HG03095 (cell line): ENCODE data around the gene KCNJ16.

Source experiments
- ATAC-seq: cut with Tn5 transposase; IDR thresholded peaks from one replicate; pipeline ENCODE4 v1.9.1; 2021; ENCODE audit warnings: moderate library complexity; ENCODE audit not compliant: unreplicated experiment

The KCNJ16 gene

GRCh38 chr17:70067134-70067533, 7.9 kb upstream of the KCNJ16 start:
- no peak for ATAC-seq

- no peak for ATAC-seq
These were observed 4.6 kb upstream of the KCNJ16 start for GRCh38 chr17:70070305-70071027.

DNA sequence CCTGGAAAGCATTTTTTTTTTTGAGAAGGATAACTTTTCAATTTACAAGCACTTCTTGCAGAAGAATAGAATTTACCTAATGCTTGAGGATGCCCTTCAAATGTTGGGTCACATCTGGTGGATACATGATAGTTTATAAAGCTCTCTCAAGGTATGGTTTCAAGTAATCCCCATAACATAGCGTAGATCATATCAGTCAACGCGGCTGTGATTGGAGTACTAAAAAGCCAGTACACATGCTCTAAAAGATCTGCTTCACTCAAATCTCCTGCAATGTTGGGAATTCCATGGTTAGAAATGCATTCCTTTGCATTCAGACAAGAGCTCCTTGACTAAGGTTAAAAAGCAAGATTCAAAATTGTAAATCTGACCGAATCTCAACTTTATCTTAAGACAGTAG, 3.9 kb upstream of the KCNJ16 start:
- ATAC-seq = no peak

DNA sequence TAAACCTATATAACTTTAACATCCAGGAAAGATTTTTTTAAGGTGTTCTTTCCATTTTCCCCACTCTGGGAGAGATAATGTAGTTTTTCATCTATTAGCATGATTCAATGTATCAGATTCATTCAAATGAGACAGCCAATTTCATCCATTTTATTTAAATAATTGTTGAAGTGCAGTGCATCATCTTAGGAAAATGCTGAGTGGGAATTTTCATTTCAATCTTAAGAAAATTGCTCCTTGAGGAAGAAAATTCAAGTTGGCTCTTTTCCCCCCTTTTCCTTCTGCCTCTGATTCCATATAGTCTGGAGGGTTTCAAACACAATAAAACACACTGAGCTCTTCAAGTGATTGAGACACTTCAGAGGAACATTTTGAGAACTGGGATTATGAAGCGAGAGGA, 3.4 kb upstream of the KCNJ16 start:
- ATAC-seq = no peak

- no peak for ATAC-seq
These were observed 2.3 kb upstream of the KCNJ16 start for GRCh38 chr17:70072546-70073309.

DNA sequence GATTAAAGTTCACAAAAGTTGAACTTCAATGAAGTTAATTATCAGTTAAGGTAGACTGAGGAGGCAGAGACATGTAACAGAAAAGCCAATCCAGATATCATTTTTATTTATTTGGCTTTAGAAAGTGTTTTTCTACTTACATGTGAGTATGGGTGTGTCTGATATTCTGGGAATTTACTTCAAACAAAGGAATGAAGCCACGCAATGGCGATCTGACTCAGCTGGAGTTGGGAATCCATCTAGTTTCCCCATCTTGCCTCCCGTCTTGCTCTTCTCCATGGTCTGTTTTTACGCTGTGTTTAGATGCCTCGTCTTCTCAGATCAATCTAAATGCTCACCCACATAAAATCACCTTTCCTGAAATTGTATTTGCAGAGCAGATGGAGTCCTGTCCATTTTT, 1.7 kb upstream of the KCNJ16 start:
- no peak for ATAC-seq

DNA sequence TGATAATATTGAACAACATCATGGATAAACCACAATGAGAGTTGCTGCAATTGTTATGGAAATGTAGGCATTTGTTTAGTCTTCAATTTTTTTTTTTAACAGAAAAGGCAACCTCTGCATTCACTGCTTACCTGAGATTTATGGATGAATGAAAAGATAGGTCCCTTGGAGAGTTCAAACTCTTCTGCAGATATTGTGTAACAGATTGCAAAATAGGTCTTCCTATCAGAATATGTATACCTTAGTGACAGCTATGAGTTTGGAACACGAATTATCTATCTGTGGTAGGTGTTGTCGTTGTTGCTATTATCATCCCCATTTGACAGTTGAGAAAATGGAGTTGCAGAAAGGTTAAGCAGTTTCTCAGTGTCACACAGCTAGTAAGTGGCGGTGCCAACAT, 1.2 kb upstream of the KCNJ16 start:
- ATAC-seq = no peak

GRCh38 chr17:70074236-70074830, 692 bp upstream of the KCNJ16 start:
- ATAC-seq = no peak

- ATAC-seq = no peak
These were observed 1.2 kb downstream of the KCNJ16 start for GRCh38 chr17:70076189-70076588.

GRCh38 chr17:70076831-70077230, 1.8 kb downstream of the KCNJ16 start:
- no peak for ATAC-seq

DNA sequence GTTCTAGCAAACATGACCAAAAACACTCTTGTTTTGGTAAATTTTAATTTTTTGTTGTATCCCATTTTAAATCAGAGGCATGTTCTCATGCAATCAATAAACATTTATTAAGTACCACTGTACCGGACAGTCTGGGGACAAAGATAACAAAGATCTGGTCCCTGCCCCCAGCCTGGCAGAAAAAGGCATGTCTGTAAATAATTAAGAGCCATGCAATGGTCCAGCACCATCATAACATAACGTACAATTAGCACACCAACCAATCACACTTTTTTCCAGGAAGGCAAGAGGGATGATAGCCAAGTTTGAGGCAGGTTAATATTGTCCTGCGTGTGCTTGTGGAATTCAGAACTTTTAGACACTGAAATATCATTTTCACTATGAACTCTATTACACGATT, 3.5 kb downstream of the KCNJ16 start:
- ATAC-seq = no peak

- ATAC-seq = no peak
These were observed 4.0 kb downstream of the KCNJ16 start for GRCh38 chr17:70078994-70079531.

DNA sequence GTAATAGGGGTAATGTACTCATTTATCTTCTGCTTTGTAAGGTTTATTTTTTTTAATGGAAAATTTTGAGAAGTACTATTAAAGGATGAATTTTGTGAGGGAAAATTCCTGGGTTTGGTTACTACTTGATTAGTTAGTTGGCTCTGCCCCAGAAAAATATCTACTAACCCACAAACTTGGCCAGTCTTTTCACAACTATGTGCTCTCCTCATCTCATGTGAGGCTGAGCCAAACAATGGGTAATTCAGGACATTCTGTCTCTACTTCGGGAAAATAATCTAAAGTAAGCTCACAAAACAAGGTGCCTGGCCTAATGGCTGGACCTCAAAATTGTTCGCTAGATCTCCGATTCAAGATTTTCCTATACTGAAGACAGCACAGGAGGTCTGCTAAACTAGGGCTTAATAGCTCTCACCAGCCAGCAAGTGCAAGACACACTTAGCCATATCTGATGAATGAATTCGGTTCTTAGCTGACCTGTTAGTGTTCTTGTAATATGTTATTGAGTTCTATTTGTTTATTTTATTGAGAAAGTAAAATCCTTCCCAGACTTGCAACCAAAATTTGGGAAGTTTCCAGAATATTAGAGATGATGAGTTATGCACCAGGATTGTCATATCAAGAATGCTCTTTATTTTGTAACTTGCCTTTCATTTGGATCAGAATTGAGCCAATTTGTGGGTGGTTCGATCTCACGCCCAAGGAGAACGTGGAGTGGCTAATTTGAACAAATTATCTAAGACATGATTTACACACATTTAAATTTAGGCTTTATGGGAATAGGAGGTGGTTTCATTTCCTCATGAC, 5.7 kb downstream of the KCNJ16 start:
- no peak for ATAC-seq

DNA sequence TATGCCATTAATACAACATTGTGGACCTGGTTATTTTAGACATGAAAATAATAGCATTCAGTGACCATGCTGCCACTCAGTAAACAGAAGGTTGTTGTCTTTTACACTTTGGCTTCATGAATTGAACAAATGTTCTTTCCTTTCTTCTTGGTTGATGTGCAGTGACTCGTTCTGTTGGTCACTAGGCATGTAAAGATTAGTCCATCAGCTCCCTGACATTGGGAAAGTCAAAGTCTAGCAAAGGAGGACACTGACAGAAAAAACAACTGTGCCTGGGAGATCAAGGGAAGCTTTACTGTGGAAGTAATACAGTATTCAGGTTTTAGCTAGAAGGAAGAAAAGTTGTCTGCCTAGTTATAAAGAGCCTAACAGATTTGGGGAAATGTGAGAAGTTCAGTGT, 6.9 kb downstream of the KCNJ16 start:
- no peak for ATAC-seq

GRCh38 chr17:70084476-70084875, 9.5 kb downstream of the KCNJ16 start:
- no peak for ATAC-seq

- ATAC-seq = no peak
These were observed 11.5 kb downstream of the KCNJ16 start for GRCh38 chr17:70086516-70086915.

- no peak for ATAC-seq
These were observed 14.6 kb downstream of the KCNJ16 start for GRCh38 chr17:70089513-70090148.

DNA sequence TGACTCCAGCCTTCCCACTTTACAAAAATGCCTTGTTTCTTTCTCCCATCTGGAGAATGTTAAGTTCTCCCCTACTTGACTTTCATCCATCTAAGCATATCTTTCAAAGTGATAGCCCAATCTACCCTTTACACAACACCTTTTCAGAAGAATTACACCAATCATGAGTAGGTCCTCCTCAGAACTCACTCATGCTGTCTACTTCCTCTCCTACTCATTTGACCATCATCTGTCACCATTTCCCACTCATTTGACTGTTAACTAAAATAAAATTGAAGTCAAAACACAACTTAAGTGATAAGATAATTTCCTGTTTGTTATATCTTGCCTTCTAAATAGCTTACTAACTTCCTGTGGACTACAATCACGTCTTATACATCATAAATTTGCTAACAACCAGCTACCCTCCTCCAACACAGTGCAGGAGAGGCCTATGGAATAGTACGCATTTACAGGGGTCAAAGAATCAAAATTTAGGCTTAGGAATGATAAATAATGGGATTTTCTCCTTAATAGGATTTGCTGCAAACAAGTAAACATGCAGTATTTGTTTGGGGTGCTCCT, 16.1 kb downstream of the KCNJ16 start:
- no peak for ATAC-seq

DNA sequence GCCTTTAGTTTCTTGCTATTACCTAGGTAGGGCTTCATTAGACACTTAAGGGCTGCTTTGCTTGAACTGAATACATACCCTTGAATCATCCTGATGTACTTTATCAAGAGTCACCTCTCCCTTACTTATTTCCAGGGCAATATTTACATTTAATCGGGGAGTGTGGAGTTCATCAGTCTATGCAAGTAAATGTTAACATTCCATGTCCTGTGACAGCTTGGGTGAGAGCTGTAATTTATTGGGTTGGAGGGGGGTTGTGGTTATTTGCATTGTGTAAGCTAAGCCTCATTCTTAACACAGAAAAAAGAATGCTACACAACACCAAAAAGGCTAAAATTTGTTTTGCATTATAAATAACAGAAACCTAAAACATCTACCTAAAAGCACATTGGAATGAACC, 16.7 kb downstream of the KCNJ16 start:
- ATAC-seq = no peak

DNA sequence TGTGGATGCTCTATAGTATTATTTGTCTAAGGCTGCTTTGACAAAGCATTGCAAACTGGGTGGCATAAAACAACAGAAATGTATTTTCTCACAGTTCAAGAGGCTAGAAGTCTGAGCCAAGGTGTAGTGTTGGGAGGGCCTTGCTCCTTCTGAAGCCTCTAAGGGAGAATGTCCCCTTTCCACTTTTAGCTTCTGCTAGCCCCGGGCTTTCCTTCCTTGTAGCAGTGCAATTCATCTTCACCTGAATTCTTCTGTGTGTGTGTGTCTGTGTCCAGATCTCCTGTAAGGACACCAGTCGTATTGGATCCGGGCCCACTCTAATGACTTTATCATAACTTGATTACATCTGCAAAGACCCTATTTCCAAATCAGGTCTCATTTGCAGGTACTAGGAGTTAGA, 18.1 kb downstream of the KCNJ16 start:
- ATAC-seq = no peak
